A549 (cell line): ENCODE results near the gene CCDC57. TPM values are rescaled to one million over a fixed set of nuclear protein-coding genes. Genes with fewer than 3 reads are reported as not detected.

Experiments used
- ATAC-seq, 2 experiments: fragments of 200-7000 bp in 1 of 2; fragments of >200 bp in 1 of 2; cut with Nextera tagmentation in 1 of 2; cut with Tn5 transposase in 1 of 2; 3 replicates each; pipeline versions ENCODE4 v1.8.0 to v1.9.1; 2018 to 2020; ENCODE audit warnings: mild to moderate bottlenecking in 1 of 2, moderate library complexity in 1 of 2
- CTCF ChIA-PET: fragments of 300-600 bp; sonication (Branson Sonifier 250); formaldehyde crosslinking; extraction: SDS; loops from one replicate; lab custom pipeline; 2021; ENCODE audit warnings: antibody characterized with exemption, inconsistent platforms; lab: Yijun Ruan, JAX
- POLR2A ChIA-PET: fragments of 350-600 bp; formaldehyde crosslinking; extraction: SDS; loops from one replicate; lab custom pipeline; 2021; ENCODE audit warnings: antibody characterized with exemption, inconsistent platforms; lab: Yijun Ruan, JAX
- DNase-seq, 2 experiments: peaks; one replicate each; pipeline versions ENCODE4 v3.0.0 to v3.0.0-alpha.2; 2011 to 2016; ENCODE audit warnings: low read depth in 1 of 2, low spot score in 1 of 2
- FAIRE-seq: peaks from 2 replicates; lab custom pipeline; 2011; peaks lifted over from hg19 to GRCh38; lab: Jason Lieb, UNC
- H3K27ac ChIP-seq, 2 experiments: fragments of >200 bp; sonication (Bioruptor Twin); formaldehyde crosslinking; 3 replicates each; pipeline ENCODE4 v1.5.1; 2016 to 2017
- H3K4me1 ChIP-seq: fragments of >200 bp; sonication (Bioruptor Twin); formaldehyde crosslinking; 3 replicates; pipeline ENCODE4 v1.6.1; 2016
- H3K4me2 ChIP-seq: fragments of >200 bp; sonication (Bioruptor Twin); formaldehyde crosslinking; 3 replicates; pipeline ENCODE4 v1.6.1; 2016
- H3K4me3 ChIP-seq: fragments of >200 bp; sonication (Bioruptor Twin); formaldehyde crosslinking; 3 replicates; pipeline ENCODE4 v1.5.1; 2016
- H3K9me3 ChIP-seq: fragments of >200 bp; sonication (Bioruptor Twin); formaldehyde crosslinking; 3 replicates; pipeline ENCODE4 v1.6.1; 2016
- BCL3 ChIP-seq: fragments of >200 bp; sonication (Bioruptor Twin); formaldehyde crosslinking; IDR thresholded peaks from 3 replicates; pipeline ENCODE4 v1.6.1; 2016
- BHLHE40 ChIP-seq: IDR thresholded peaks from 2 replicates; pipeline ENCODE4 v1.6.1; 2012; ENCODE audit warnings: low read depth, low read length, inconsistent platforms
- CBX2 ChIP-seq: fragments of 200-600 bp; sonication (generic); IDR thresholded peaks from 2 replicates; pipeline ENCODE4 v1.6.1; 2016; ENCODE audit warnings: low read depth, mild to moderate bottlenecking, borderline replicate concordance
- CEBPB ChIP-seq, 2 experiments: fragments of >200 bp in 1 of 2; sonication (Bioruptor Twin) in 1 of 2; formaldehyde crosslinking in 1 of 2; IDR thresholded peaks; 2 replicates each; pipeline ENCODE4 v1.6.1; 2012 to 2016
- CTCF ChIP-seq: fragments of >200 bp; sonication (Bioruptor Twin); formaldehyde crosslinking; IDR thresholded peaks from 3 replicates; pipeline ENCODE4 v1.5.1; 2016
- EHMT2 ChIP-seq: fragments of 200-600 bp; sonication (generic); IDR thresholded peaks from 2 replicates; pipeline ENCODE4 v1.6.1; 2016; ENCODE audit warnings: antibody characterized with exemption, low read depth, mild to moderate bottlenecking, moderate library complexity
- ELK1 ChIP-seq: fragments of 150-350 bp; IDR thresholded peaks from 2 replicates; pipeline ENCODE4 v1.6.1; 2014; ENCODE audit warnings: low read depth, mild to moderate bottlenecking, low read length
- ESRRA ChIP-seq: fragments of 150-350 bp; IDR thresholded peaks from 2 replicates; pipeline ENCODE4 v1.6.1; 2014; ENCODE audit warnings: mild to moderate bottlenecking, low read length, borderline replicate concordance
- FOXS1 ChIP-seq: fragments of 250-450 bp; sonication (Bioruptor Pico); IDR thresholded peaks from 2 replicates; pipeline ENCODE4 v1.5.0; 2020; ENCODE audit warnings: mild to moderate bottlenecking, moderate library complexity
- HDAC2 ChIP-seq: fragments of 200-600 bp; sonication (generic); IDR thresholded peaks from 2 replicates; pipeline ENCODE4 v1.6.1; 2016
- HES2 ChIP-seq: fragments of >200 bp; sonication (Bioruptor Twin); formaldehyde crosslinking; IDR thresholded peaks from 2 replicates; pipeline ENCODE4 v1.6.1; 2016
- KDM1A ChIP-seq: fragments of 200-600 bp; sonication (generic); IDR thresholded peaks from 2 replicates; pipeline ENCODE4 v1.6.1; 2016; ENCODE audit warnings: low read depth, mild to moderate bottlenecking
- KDM5A ChIP-seq: fragments of 200-600 bp; sonication (generic); IDR thresholded peaks from 2 replicates; pipeline ENCODE4 v1.6.1; 2016; ENCODE audit warnings: antibody characterized with exemption, mild to moderate bottlenecking
- MAFK ChIP-seq: fragments of 450-650 bp; IDR thresholded peaks from 2 replicates; pipeline ENCODE4 v1.6.1; 2014; ENCODE audit not compliant: partially characterized antibody
- MYC ChIP-seq: IDR thresholded peaks from 2 replicates; pipeline ENCODE4 v1.6.1; 2012; ENCODE audit warnings: mild to moderate bottlenecking, inconsistent platforms, low read length, improper control_type of control experiment, borderline replicate concordance
- POLR2A ChIP-seq: IDR thresholded peaks from 2 replicates; pipeline ENCODE4 v1.6.1; 2012; ENCODE audit warnings: mild to moderate bottlenecking, low read length
- RAD21 ChIP-seq, 2 experiments: fragments of >200 bp in 1 of 2; sonication (Bioruptor Twin) in 1 of 2; formaldehyde crosslinking in 1 of 2; IDR thresholded peaks in 1 of 2; conservative IDR thresholded peaks in 1 of 2; 2 replicates in 1 of 2; 3 replicates in 1 of 2; pipeline ENCODE4 v1.6.1; 2012 to 2018; ENCODE audit warnings: inconsistent platforms in 1 of 2
- RCOR1 ChIP-seq: fragments of 150-350 bp; IDR thresholded peaks from 2 replicates; pipeline ENCODE4 v1.6.1; 2014; ENCODE audit warnings: antibody characterized with exemption, low read length, low read depth
- REST ChIP-seq: fragments of 200-600 bp; sonication (generic); IDR thresholded peaks from 2 replicates; pipeline ENCODE4 v1.6.1; 2016; ENCODE audit warnings: antibody characterized with exemption, mild to moderate bottlenecking, moderate library complexity
- RNF2 ChIP-seq: fragments of 200-600 bp; sonication (generic); IDR thresholded peaks from 2 replicates; pipeline ENCODE4 v1.6.1; 2016; ENCODE audit warnings: low read depth, mild to moderate bottlenecking, antibody characterized with exemption, moderate library complexity, borderline replicate concordance
- TFCP2L1 ChIP-seq: fragments of 250-450 bp; sonication (Bioruptor Pico); IDR thresholded peaks from 2 replicates; pipeline ENCODE4 v1.5.0; 2021; ENCODE audit warnings: mild to moderate bottlenecking
- ZC3H11A ChIP-seq: fragments of 450-650 bp; IDR thresholded peaks from 2 replicates; pipeline ENCODE4 v1.6.1; 2014; ENCODE audit warnings: antibody characterized with exemption, mild to moderate bottlenecking
- ZFP36 ChIP-seq: fragments of 450-650 bp; IDR thresholded peaks from 2 replicates; pipeline ENCODE4 v1.6.1; 2014; ENCODE audit warnings: borderline replicate concordance; ENCODE audit not compliant: partially characterized antibody
- WGBS: methylation state at CpG from one replicate; pipeline ENCODE4 v1.1.6; 2017; ENCODE audit errors: missing lambda C conversion rate; 5-methylcytosine and 5-hydroxymethylcytosine counted together
- polyA plus RNA-seq, 4 experiments: library from polyadenylated mRNA; depleted of rRNA in 3 of 4; stranded (reverse); fragments of >200 nt; fragmentation: RNase III in 1 of 4; extraction: RNeasy Plus Mini Kit Qiagen cat#74134 plus additional on column Dnase treatment in 1 of 4; gene quantifications; 2 replicates in 3 of 4; 3 replicates in 1 of 4; pipeline ENCODE4 v1.2.3, GENCODE V29; 2011 to 2017

Gene CCDC57
- polyA plus RNA-seq, 2 of the 4 experiments (the other 2 are of a cell fraction): 18.2 to 18.5 TPM

- H3K4me1 ChIP-seq: no peaks in the 10 kb centered on the region
- no peak for FAIRE-seq
- no peak for DNase-seq
- ChIA-PET POLR2A (interaction anchor here (0.6 kb wide), 1 partner anchor 11 kb away, joined by 7 read pairs; no protein-coding TSS in a partner anchor), CTCF (interaction anchor here (0.8 to 3.4 kb wide), 5 partner anchors 15 to 51 kb away, joined by 3 to 21 read pairs (median 3); partner anchors contain the start of gene RAC3)
- 96% methylated on average over 13 of the region's 20 CpGs for WGBS
- no peak for TF ChIP-seq MAFK
- no peak for TF ChIP-seq CBX2
- no peak for TF ChIP-seq HES2
- no peak for TF ChIP-seq CEBPB (IDR thresholded peaks at IDR 0.05)
- TF ChIP-seq KDM1A: no peak
- TF ChIP-seq, all 56 proteins: peak for 0
- no peak overlapping the region for H3K27ac ChIP-seq
- no peak for ATAC-seq
- H3K4me2 ChIP-seq: no peak overlapping the region
- no peaks in the 10 kb centered on the region for H3K9me3 ChIP-seq
- no peak overlapping the region for H3K4me3 ChIP-seq
Measured at GRCh38 chr17:82081546-82081945, 131.1 kb downstream of the CCDC57 start.

GRCh38 chr17:82080789-82081464 lies 131.7 kb downstream of the CCDC57 start:
- H3K4me2 ChIP-seq: no peak overlapping the region
- CTCF ChIA-PET: interaction anchor here (0.7 to 3.4 kb wide), 8 partner anchors 8 to 61 kb away, joined by 3 to 21 read pairs (median 3); partner anchors contain the start of genes DCXR, FASN and RAC3
- FAIRE-seq (no peak), ATAC-seq (peak; percentile 0 to 1; a peak in 1 of 6 replicates), DNase-seq (no peak)
- TF ChIP-seq CEBPB (IDR thresholded peaks at IDR 0.05): no peak
- TF ChIP-seq BCL3: no peak
- TF ChIP-seq KDM5A: no peak
- no peak for TF ChIP-seq CTCF
- no peak for TF ChIP-seq HDAC2
- no peak for TF ChIP-seq ELK1
- TF ChIP-seq EHMT2: no peak
- no peak for TF ChIP-seq CBX2
- TF ChIP-seq RCOR1: no peak
- TF ChIP-seq REST: no peak
- TF ChIP-seq RNF2: no peak
- no peak for TF ChIP-seq RAD21 (conservative IDR thresholded peaks at IDR 0.05 in 1 of 2, IDR thresholded peaks at IDR 0.05 in 1 of 2)
- TF ChIP-seq POLR2A: no peak
- no peak for TF ChIP-seq BHLHE40
- TF ChIP-seq TFCP2L1: no peak
- no peak for TF ChIP-seq ESRRA
- TF ChIP-seq ZFP36: no peak
- TF ChIP-seq FOXS1 (CRISPR knock-in tag): no peak
- no peak for TF ChIP-seq MYC
- no peak for TF ChIP-seq ZC3H11A
- no peaks in the 10 kb centered on the region for H3K4me1 ChIP-seq
- H3K9me3 ChIP-seq: no peaks in the 10 kb centered on the region
- POLR2A ChIA-PET: interaction anchor here (0.9 kb wide), 1 partner anchor 18 kb away, joined by 3 read pairs; no protein-coding TSS in a partner anchor
- WGBS: 95% methylated on average over 43 of the region's 44 CpGs
- no peak overlapping the region for H3K27ac ChIP-seq
- H3K4me3 ChIP-seq: no peak overlapping the region
